ENCODE measurements around the gene HOXA10.

HOXA10 gene

DNA sequence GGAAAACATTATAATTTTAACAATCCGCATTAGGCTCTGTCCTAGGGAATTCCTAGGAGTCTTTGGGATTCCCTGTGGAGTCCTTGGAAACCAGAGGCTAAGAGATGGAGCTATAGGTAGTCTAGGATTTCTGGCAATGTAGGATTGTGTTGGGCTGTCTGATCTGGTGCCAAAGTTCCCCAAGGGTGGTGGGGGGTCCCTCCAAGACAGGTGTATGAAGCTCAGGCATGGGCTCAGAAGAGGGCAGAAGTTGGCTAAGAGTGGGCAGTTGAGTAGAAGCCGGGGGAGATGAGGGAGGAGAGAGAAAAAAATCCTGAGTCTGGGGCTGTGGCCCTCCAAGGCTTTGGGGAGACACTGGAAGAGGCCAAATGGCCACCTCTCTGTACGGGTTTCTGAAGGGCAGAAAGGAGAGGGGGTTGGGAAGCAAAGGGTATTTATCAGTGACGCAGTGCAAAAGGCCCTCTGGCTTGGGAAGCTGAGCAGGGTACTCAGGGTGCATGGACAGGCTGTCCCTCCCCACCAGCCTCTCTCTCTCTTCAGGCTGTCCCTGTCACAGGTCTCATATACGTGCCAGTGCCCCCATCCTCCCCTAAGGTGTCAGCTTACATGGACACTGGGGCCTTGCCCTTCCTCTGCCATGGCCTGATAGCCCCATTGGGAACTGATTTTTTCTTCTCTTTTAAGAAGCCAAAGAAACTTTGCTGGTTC is 27.5 kb downstream of the HOXA10 start:
- DNase-seq (ENCODE audit: low read depth in 1 of 2, low spot score in 1 of 2), result no peak

DNA sequence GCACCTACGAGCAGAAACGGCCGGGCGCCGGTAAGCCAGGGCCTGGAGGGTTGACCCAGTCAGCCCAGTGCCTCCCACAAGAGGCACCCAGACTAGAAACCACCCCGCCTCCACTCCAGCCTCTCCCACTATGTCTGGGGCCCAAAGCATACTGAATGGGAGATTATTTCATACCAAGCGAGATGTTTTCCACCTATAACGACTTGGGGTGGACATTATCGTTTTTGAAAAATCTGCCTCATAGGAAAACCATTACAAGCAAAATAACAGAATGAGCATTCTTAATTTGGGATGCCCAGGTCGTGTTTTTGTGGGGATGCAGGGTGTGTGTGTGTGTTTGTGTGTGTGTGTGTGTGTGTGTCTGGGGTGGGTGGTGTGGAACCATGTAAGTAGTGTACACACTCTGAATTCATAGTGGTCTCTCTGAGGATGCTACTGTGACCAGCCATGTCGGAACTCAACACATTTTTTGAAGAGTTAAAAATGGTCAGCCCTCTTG is 28.2 kb downstream of the HOXA10 start:
- no peak for DNase-seq (ENCODE audit: low read depth in 1 of 2, low spot score in 1 of 2)

GRCh38 chr7:27145165-27145913 is 28.8 kb downstream of the HOXA10 start:
- DNase-seq (ENCODE audit: low read depth in 1 of 2, low spot score in 1 of 2), result no peak

- no peak for DNase-seq (ENCODE audit: low read depth in 1 of 2, low spot score in 1 of 2)
Measured at GRCh38 chr7:27144781-27145164, 29.3 kb downstream of the HOXA10 start.

DNA sequence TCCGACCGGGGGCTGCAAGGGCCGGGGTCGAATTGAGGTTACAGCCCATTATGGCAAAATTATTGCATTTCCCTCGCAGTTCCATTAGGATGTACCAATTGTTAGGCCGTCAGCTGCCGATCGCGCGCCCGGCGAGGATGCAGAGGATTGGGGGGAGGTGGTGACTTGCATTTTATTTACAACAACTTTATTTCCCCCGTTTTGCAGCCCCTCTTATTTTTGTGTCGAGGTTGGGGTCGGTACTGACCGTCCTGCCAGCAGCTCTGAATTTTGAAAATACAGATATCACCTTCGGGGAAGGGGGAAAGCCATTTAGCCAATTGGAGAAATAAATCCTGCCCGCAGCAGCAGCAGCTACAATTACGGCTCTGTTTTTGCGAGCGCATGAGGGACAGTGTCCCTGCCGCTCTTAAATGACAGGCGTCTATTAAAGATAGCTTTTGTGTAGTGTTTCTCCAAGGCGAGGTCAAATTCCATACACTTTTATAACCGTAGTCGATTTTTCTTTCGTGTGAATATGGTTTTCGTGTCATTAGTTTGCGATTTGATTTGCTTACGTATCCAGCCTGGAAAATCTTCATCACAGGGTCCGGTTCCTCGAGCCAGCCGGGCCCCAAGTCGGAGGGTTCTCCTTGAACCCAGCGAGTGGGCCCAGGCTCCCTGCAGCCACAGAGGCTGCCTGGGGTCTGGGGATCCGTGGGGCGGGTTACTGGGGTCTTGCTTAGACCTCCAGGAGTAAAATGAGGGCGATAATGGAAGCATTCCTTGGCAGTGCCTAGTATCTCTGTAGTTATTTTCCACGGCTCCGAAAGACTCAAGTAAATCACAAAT is 30.0 kb downstream of the HOXA10 start:
- no peak for DNase-seq (ENCODE audit: low read depth in 1 of 2, low spot score in 1 of 2)

- no peak for DNase-seq (ENCODE audit: low read depth in 1 of 2, low spot score in 1 of 2)
Measured at GRCh38 chr7:27143023-27143949, 30.8 kb downstream of the HOXA10 start, which contains the start of gene HOXA5. TSS of gene HOXA5 (minus strand) at chr7:27143681. CDS start at chr7:27143607, 74 bp downstream.

DNA sequence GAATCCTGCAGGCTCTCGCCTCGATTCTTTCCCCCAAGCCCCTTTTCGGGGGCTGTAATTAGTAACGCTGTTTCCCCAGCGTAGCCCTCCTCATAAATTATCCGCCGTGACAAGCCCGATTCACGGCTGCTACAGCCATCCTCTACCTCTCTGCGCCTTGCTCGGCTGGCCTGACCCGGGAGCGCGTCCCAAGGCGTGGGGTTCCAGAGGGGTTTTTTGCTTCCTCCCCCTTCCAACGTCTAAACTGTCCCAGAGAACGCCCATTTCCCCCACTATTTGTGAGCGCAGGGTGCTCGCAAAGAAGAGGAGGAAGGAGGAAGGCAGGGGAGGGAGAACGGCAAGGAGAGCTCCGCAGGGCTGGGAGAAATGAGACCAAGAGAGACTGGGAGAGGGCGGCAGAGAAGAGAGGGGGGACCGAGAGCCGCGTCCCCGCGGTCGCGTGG is 31.5 kb downstream of the HOXA10 start:
- no peak for DNase-seq (ENCODE audit: low read depth in 1 of 2, low spot score in 1 of 2)

DNA sequence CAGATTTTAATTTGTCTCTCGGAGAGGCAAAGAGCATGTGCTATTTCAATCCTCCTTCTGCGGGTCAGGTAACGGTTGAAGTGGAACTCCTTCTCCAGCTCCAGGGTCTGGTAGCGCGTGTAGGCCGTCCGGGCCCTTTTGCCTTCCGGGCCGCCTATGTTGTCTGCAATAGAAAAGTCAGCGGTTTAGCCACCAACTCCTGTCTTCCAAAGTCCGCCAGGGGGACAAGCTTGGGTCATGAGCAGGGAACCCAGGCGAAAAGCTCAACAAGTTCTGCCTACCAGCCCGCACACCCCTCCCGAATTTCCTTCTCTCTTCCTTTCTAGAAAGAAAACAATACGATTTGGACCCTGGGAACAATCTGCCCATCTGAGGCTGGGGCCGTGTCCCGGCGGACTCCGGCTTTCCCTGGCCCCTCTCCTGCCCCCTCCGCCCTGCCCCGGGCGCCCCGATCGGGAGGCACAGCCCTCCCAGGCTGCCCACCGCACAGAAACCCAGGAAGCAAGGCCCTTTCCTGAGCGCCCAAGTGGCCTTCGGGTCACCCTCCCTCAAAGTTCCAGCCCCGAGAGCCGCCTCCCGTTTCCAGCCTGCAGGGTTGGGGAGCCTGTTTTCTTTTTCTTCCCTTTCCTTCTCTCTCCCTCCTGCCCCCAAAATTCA is 32.1 kb downstream of the HOXA10 start:
- no peak for DNase-seq (ENCODE audit: low read depth in 1 of 2, low spot score in 1 of 2)

DNA sequence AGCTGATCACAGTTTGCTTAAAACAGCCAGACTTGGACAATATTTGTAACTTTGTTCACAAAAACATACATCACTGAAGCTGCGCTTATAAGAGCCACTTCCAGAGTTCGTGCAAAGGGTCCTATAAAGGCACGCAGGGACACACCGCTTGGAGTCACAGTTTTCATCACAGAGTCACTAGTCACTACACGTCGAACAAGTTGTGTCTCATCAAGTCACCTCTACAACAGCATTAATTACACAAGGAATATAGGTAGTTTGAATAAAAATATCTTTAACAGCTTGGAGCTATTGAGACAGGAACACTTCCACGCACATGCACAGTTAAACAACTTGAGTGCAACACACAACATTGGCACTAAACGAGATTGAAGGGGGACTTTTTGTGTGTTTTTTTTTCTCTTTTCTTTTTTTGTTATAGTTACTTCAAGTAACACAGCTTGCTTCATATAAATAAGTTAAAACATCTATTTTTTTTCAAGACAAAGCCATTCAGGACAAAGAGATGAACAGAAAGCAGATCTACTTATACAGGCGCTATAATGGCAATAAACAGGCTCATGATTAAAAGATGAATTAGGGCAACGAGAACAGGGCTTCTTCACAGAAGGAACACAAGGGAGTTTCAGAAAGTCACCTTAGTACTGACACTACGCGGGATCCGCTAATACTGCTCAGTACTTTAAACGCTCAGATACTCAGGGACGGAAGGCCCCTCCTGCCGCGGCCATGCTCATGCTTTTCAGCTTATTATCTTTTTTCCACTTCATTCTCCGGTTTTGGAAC is 32.8 kb downstream of the HOXA10 start:
- DNase-seq (ENCODE audit: low read depth in 1 of 2, low spot score in 1 of 2), result no peak

DNA sequence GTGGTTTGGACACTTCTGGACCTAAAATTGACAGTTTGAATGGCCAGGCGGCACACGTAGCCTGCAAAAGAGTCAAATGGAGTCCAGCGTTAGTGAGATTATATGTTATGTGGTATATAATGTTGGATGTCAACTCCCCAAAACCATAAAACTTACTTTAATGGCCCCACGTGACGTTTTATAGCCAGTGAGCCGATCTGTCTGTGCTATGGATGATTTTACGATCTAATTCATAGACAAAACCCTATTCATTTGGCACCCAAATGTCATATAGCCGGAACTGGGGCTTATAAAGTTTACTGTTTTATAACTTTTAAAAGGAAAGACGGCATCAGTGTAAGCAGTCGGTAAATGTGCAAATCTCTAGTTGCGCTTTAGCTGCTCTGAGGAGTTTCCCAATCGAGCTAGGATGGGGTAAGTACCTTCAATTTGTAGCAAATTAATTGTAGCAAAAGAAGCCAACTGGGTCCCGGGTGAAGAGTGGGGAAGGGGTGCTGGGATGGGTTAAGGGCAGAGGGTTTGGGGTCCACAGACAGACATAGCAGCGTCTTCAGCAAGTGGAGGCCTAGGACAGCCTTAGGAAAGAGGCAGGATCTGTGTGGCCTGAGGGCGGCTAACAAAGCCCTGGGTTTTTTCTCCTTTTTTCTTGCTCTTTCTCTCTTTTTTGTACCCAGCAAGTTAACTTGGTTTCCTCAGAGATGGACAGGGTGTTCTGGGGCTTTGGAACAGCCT is 33.8 kb downstream of the HOXA10 start:
- no peak for DNase-seq (ENCODE audit: low read depth in 1 of 2, low spot score in 1 of 2)

DNA sequence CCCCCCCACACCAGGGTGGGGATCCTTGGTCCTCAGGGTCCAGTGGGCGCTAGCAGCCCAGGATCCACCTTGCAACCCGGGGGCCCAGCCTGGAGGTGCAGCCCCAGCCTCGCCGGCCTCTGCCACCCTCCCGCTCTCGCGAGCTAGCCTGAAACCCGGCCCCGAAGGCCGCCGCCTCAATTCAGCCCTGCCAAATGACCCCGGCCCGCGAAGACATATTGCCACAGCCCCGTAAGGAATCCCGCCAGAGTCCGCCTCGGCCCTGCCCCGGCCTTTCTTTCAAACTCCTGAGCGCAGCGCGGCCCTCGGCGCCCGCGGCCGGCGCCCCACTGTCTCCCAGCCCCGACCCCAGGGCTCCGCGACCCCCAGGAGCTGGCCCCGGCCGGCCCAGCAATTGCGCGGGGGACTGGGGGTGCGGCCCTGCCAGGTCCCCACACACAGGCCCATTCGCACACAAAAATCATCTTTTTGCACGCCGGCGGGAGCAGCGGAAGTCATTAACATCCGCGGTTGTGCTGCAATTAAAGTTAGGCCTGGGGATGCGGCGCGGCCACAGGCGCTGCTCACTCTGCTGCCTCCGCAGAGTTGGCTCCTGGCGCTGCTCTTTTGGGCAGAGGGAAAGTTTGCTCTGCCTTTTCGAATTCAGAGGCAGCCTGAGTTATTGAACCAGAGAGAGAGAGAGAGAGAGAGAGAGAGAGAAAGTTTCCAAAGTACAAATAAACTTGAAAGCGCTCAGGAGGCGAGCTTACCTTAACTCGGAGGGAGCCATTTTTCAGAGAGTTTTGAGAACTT is 34.6 kb downstream of the HOXA10 start:
- no peak for DNase-seq (ENCODE audit: low read depth in 1 of 2, low spot score in 1 of 2)

GRCh38 chr7:27138985-27139333 is 35.2 kb downstream of the HOXA10 start:
- DNase-seq (ENCODE audit: low read depth in 1 of 2, low spot score in 1 of 2), result no peak

GRCh38 chr7:27138472-27138871 is 35.6 kb downstream of the HOXA10 start:
- no peak for DNase-seq (ENCODE audit: low read depth in 1 of 2, low spot score in 1 of 2)

GRCh38 chr7:27137640-27138315 is 36.3 kb downstream of the HOXA10 start:
- DNase-seq (ENCODE audit: low read depth in 1 of 2, low spot score in 1 of 2), result no peak

DNA sequence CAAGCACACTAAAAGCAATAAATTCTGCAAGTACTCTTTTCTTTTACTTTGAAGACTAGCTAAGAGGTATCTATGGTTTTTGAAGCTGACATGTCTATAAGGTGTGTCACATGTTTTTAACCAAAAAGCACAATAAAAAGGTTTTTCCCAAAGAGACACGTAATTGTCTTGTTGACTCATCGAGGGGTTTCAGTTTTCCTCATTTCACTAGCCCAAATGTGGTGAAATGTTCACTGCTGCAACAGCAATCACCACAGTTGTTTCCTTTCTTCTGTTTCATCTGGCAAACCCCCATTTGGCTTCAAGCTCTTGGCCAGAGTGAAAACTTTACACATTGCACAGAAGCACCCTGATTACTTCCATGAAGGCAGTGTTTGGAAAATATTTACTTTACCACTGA is 39.7 kb downstream of the HOXA10 start:
- DNase-seq (ENCODE audit: low read depth in 1 of 2, low spot score in 1 of 2), result peak in 1 of 2 donors; percentile 21

- no peak for DNase-seq (ENCODE audit: low read depth in 1 of 2, low spot score in 1 of 2)
Measured at GRCh38 chr7:27133409-27134231, 40.5 kb downstream of the HOXA10 start.
